Measurements from ENCODE around the gene ZNRF3.

DNA sequence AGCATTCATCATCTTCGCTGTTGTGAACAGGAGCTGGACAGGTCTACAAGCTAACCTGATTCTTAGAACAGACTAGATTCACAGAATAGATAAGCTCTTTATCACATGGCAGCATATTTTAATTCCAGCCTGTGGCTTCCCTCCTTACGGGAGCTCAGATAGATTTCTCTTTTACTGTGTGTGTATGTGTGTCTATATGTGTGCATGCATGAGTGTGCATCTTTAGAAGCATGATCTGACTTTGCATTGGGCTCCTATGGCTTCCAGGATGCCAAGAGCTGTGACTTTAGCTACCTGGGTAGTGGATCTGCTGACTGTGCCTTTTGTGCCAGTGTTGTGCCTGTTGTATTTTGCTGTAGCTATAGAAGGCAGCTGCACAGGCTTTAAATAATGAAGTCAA lies 44.3 kb downstream of the ZNRF3 start:
- TF ChIP-seq, protein P1, sequence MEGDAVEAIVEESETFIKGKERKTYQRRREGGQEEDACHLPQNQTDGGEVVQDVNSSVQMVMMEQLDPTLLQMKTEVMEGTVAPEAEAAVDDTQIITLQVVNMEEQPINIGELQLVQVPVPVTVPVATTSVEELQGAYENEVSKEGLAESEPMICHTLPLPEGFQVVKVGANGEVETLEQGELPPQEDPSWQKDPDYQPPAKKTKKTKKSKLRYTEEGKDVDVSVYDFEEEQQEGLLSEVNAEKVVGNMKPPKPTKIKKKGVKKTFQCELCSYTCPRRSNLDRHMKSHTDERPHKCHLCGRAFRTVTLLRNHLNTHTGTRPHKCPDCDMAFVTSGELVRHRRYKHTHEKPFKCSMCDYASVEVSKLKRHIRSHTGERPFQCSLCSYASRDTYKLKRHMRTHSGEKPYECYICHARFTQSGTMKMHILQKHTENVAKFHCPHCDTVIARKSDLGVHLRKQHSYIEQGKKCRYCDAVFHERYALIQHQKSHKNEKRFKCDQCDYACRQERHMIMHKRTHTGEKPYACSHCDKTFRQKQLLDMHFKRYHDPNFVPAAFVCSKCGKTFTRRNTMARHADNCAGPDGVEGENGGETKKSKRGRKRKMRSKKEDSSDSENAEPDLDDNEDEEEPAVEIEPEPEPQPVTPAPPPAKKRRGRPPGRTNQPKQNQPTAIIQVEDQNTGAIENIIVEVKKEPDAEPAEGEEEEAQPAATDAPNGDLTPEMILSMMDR (IDR thresholded peaks at IDR 0.05; ENCODE audit: borderline replicate concordance, extremely low read depth, low read length, poor library complexity, severe bottlenecking) = no peak
- TF ChIP-seq EZH2 (IDR thresholded peaks at IDR 0.05; ENCODE audit: borderline replicate concordance, low read depth, low read length, severe bottlenecking) = no peak
